K562 (cell line): ENCODE measurements around the gene IFT52. TPM values are rescaled to one million over a fixed set of nuclear protein-coding genes. Genes with fewer than 3 reads are reported as not detected.
A peak's percentile ranks its signal among the peaks of the same experiment; 100 is the strongest.

Experiments used
- ATAC-seq: fragments of 200-7000 bp; cut with Tn5 transposase; 3 replicates; pipeline ENCODE4 v1.9.1; 2020; ENCODE audit warnings: moderate library complexity
- BruUV-seq: library from RNA; stranded (reverse); fragments of 400-500 nt; replicated peaks from 2 replicates; lab custom pipeline; 2021; lab: Mats Ljungman, UMichigan
- CTCF ChIA-PET: fragments of 300-600 bp; formaldehyde crosslinking; extraction: SDS; loops from one replicate; lab custom pipeline; 2021; ENCODE audit warnings: low intra/inter-chr PET ratio; lab: Yijun Ruan, JAX
- POLR2A ChIA-PET: fragments of 300-600, 350-650 bp; sonication (Branson Sonifier 250); formaldehyde crosslinking; extraction: SDS; loops from one replicate; lab custom pipeline; 2021; ENCODE audit warnings: antibody characterized with exemption, inconsistent platforms; lab: Yijun Ruan, JAX
- DNase-seq, 4 experiments: peaks; one replicate each; pipeline versions ENCODE4 v3.0.0 to v3.0.0-alpha.2; 2011 to 2018; ENCODE audit warnings: low spot score in 3 of 4, mixed read lengths in 3 of 4; ENCODE audit errors: extremely low read depth in 1 of 4
- FAIRE-seq: peaks from 2 replicates; lab custom pipeline; 2011; peaks lifted over from hg19 to GRCh38; lab: Jason Lieb, UNC
- H2AFZ ChIP-seq: 2 replicates; pipeline ENCODE4 v1.6.0; 2011; ENCODE audit warnings: low read depth, low read length, control low read depth, inconsistent platforms
- H3K27ac ChIP-seq: fragments of 200-600 bp; 3 replicates; pipeline ENCODE4 v1.8.0; 2011; ENCODE audit warnings: low read depth, mild to moderate bottlenecking, control low read depth, inconsistent platforms, low read length, moderate library complexity, mixed read lengths; ENCODE audit errors: extremely low read depth
- H3K27me3 ChIP-seq, 2 experiments: fragments of 300-600 bp in 1 of 2; 2 replicates in 1 of 2; 3 replicates in 1 of 2; pipeline versions ENCODE4 v1.6.0 to v1.8.0; 2011; ENCODE audit warnings: inconsistent platforms in 2 of 2, low read length in 2 of 2, mild to moderate bottlenecking in 1 of 2, mixed read lengths in 1 of 2, moderate library complexity in 1 of 2; ENCODE audit not compliant: control insufficient read depth in 2 of 2, insufficient read depth in 2 of 2
- H3K36me3 ChIP-seq: fragments of 300-600 bp; 3 replicates; pipeline ENCODE4 v1.8.0; 2011; ENCODE audit warnings: mild to moderate bottlenecking, low read length, inconsistent platforms; ENCODE audit not compliant: control insufficient read depth, insufficient read depth
- H3K4me1 ChIP-seq, 2 experiments: fragments of 200-600 bp in 1 of 2; replicated peaks in 1 of 2; 2 replicates in 1 of 2; 3 replicates in 1 of 2; pipeline versions ENCODE4 v1.5.1 to v1.8.0; 2011; ENCODE audit warnings: inconsistent platforms in 2 of 2, low read length in 2 of 2, mild to moderate bottlenecking in 1 of 2, mixed read lengths in 1 of 2, moderate library complexity in 1 of 2; ENCODE audit not compliant: control insufficient read depth in 2 of 2, insufficient read depth in 2 of 2
- H3K4me2 ChIP-seq: 2 replicates; pipeline ENCODE4 v1.6.1; 2011; ENCODE audit warnings: low read length, control low read depth, inconsistent platforms, mixed read lengths; ENCODE audit not compliant: insufficient read depth
- H3K4me3 ChIP-seq: fragments of 200-600 bp; sonication (generic), shearing (Covaris generic); 2 replicates; pipeline ENCODE4 v1.5.1; 2016; ENCODE audit warnings: control low read depth, inconsistent platforms
- H3K79me2 ChIP-seq: fragments of 200-600 bp; 3 replicates; pipeline ENCODE4 v1.8.0; 2011; ENCODE audit warnings: low read length, inconsistent platforms; ENCODE audit not compliant: control insufficient read depth, insufficient read depth
- H3K9ac ChIP-seq, 2 experiments: 2 replicates each; pipeline versions ENCODE4 v1.6.0 to v1.6.1; 2011; ENCODE audit warnings: low read depth in 2 of 2, low read length in 2 of 2, control low read depth in 1 of 2, inconsistent platforms in 1 of 2, mild to moderate bottlenecking in 1 of 2, mixed read lengths in 1 of 2; ENCODE audit not compliant: insufficient read depth in 1 of 2
- H3K9me1 ChIP-seq: one replicate; pipeline ENCODE4 v1.6.0; 2011; ENCODE audit warnings: inconsistent platforms, mild to moderate bottlenecking, low read length, moderate library complexity; ENCODE audit not compliant: control insufficient read depth, insufficient read depth
- H3K9me3 ChIP-seq: replicated peaks from 2 replicates; pipeline ENCODE4 v1.5.1; 2011; ENCODE audit warnings: low read depth, low read length, inconsistent platforms; ENCODE audit not compliant: control insufficient read depth, insufficient read depth
- H4K20me1 ChIP-seq: replicated peaks from 2 replicates; pipeline ENCODE4 v1.6.1; 2011; ENCODE audit warnings: low read length, inconsistent platforms, mixed read lengths; ENCODE audit not compliant: control insufficient read depth, insufficient read depth
- CBX1 ChIP-seq: sonication (generic); IDR thresholded peaks from 2 replicates; pipeline ENCODE4 v1.6.1; 2016; ENCODE audit warnings: antibody characterized with exemption, low read depth, mild to moderate bottlenecking
- HNRNPK ChIP-seq: fragments of 200-400 bp; formaldehyde crosslinking; IDR thresholded peaks from one replicate; pipeline ENCODE4 v1.6.1; 2018; ENCODE audit warnings: mild to moderate bottlenecking, low read depth, low read length; ENCODE audit not compliant: poor library complexity, severe bottlenecking
- ILK ChIP-seq: fragments of 450-650 bp; IDR thresholded peaks from 2 replicates; pipeline ENCODE4 v1.6.1; 2016; ENCODE audit warnings: missing genetic modification characterization, low read depth, mild to moderate bottlenecking, missing compliant biosample characterization, moderate library complexity, borderline replicate concordance
- KLF10 ChIP-seq: fragments of 250-450 bp; sonication (Bioruptor Pico); IDR thresholded peaks from 2 replicates; pipeline ENCODE4 v1.6.1; 2021; ENCODE audit warnings: matching md5 sums
- MTF1 ChIP-seq: fragments of 250-450 bp; sonication (Bioruptor Pico); IDR thresholded peaks from 2 replicates; pipeline ENCODE4 v1.9.0; 2021; ENCODE audit warnings: moderate library complexity, mild to moderate bottlenecking, inconsistent platforms, borderline replicate concordance
- NFRKB ChIP-seq: fragments of 450-650 bp; IDR thresholded peaks from 2 replicates; pipeline ENCODE4 v1.6.1; 2016; ENCODE audit warnings: low read depth
- PHB ChIP-seq: fragments of 250-450 bp; sonication (Bioruptor Pico); IDR thresholded peaks from 2 replicates; pipeline ENCODE4 v1.5.0; 2021
- PREB ChIP-seq: sonication (generic); formaldehyde crosslinking; IDR thresholded peaks from 2 replicates; pipeline ENCODE4 v1.8.1; 2023; ENCODE audit warnings: mild to moderate bottlenecking, missing genetic modification reagents
- RNF2 ChIP-seq: sonication (generic); IDR thresholded peaks from 2 replicates; pipeline ENCODE4 v1.6.1; 2016
- SAP30 ChIP-seq: fragments of 200-600 bp; sonication (generic); IDR thresholded peaks from 2 replicates; pipeline ENCODE4 v1.6.1; 2012; ENCODE audit warnings: borderline replicate concordance, low read depth, mild to moderate bottlenecking, moderate library complexity, low read length, control low read depth, inconsistent platforms; ENCODE audit not compliant: insufficient read depth, poor library complexity, severe bottlenecking
- SMARCC2 ChIP-seq: fragments of 450-650 bp; IDR thresholded peaks from 2 replicates; pipeline ENCODE4 v1.6.1; 2017; ENCODE audit warnings: antibody characterized with exemption, moderate library complexity, mild to moderate bottlenecking, low read depth
- SMC3 ChIP-seq: conservative IDR thresholded peaks from 2 replicates; pipeline ENCODE4 v1.6.1; 2011; ENCODE audit warnings: low read depth, low read length, improper control_type of control experiment; ENCODE audit not compliant: insufficient read depth
- STAT5B ChIP-seq: fragments of 250-450 bp; sonication (Bioruptor Pico); IDR thresholded peaks from 2 replicates; pipeline ENCODE4 v1.8.0; 2021; ENCODE audit warnings: mild to moderate bottlenecking, inconsistent platforms
- THAP7 ChIP-seq: fragments of 250-450 bp; sonication (Bioruptor Pico); IDR thresholded peaks from 2 replicates; pipeline ENCODE4 v1.5.0; 2021
- ZNF124 ChIP-seq: sonication (generic); formaldehyde crosslinking; IDR thresholded peaks from 2 replicates; pipeline ENCODE4 v1.8.1; 2022; ENCODE audit warnings: missing genetic modification reagents
- ZNF232 ChIP-seq: sonication (generic); formaldehyde crosslinking; IDR thresholded peaks from 2 replicates; pipeline ENCODE4 v1.8.0; 2022; ENCODE audit warnings: mild to moderate bottlenecking, missing genetic modification reagents
- ZNF436 ChIP-seq: fragments of 250-450, 450-650 bp; sonication (Bioruptor Pico); formaldehyde crosslinking; IDR thresholded peaks from 2 replicates; pipeline ENCODE4 v1.7.0; 2020; ENCODE audit warnings: mild to moderate bottlenecking
- ZNF584 ChIP-seq: fragments of 200-800 bp; sonication (Bioruptor generic); IDR thresholded peaks from 2 replicates; pipeline ENCODE4 v1.6.1; 2016; ENCODE audit warnings: low read depth, mild to moderate bottlenecking, missing genetic modification characterization, missing compliant biosample characterization
- ZSCAN29 ChIP-seq: fragments of 450-650 bp; IDR thresholded peaks from 2 replicates; pipeline ENCODE4 v1.6.1; 2017
- WGBS: fragments of 100-300 bp; shearing (Covaris generic); methylation state at CpG from one replicate; pipeline ENCODE4 v1.1.6; 2016; ENCODE audit warnings: low coverage, mixed read lengths; ENCODE audit not compliant: insufficient coverage; ENCODE audit errors: missing lambda C conversion rate; 5-methylcytosine and 5-hydroxymethylcytosine counted together
- in situ Hi-C: fragments of 300-500 bp; cut with MboI; formaldehyde crosslinking; loops from 4 replicates; pipeline ENCODE4 v1.15.0; 2018; ENCODE audit warnings: inconsistent platforms, mixed read lengths
- intact Hi-C: fragments of 100-400 bp; cut with micrococcal nuclease; formaldehyde crosslinking; loops from 2 replicates; pipeline ENCODE4 v1.14.2; 2022
- polyA plus RNA-seq, 8 experiments: library from polyadenylated mRNA; depleted of rRNA in 4 of 8; stranded (reverse) in 5 of 8; unstranded in 3 of 8; fragments of >200 nt; fragmentation: Nextera tagmentation in 2 of 8; fragmentation: Illumina TruSeq in 1 of 8; extraction: Ambion mirVana in 2 of 8; extraction: Trizol in 1 of 8; gene quantifications; 2 replicates each; pipeline versions ENCODE4 v1.2.1 to v1.2.3, GENCODE V29; 2011 to 2014; ENCODE audit warnings: inconsistent platforms in 1 of 8, missing spikeins in 1 of 8
- total RNA-seq, 7 experiments: library from RNA; depleted of rRNA in 6 of 7; stranded (reverse); fragments of >200 nt in 6 of 7; fragmentation: Illumina TruSeq in 2 of 7; extraction: Trizol in 2 of 7; gene quantifications; 2 replicates each; pipeline versions ENCODE4 v1.2.1 to v1.2.3, GENCODE V29; 2011 to 2021; ENCODE audit warnings: low replicate concordance in 1 of 7

The IFT52 gene
- total and polyA plus RNA-seq, 9 of the 15 experiments (the other 6 are each of a cell fraction or from before 2014, with no cell fraction given): 11.0 to 31.4 (median 20.4) TPM

GRCh38 chr20:43690943-43691598 lies 100.3 kb downstream of the IFT52 start:
- H3K4me1 ChIP-seq: peaks cover 17 to 23% of the 10 kb centered on the region in 2 experiments; a peak in 4 of 5 replicates
- in situ Hi-C loops: loop anchor here (10.0 kb wide), 1 partner anchor 236 kb away; the partner anchor contains the start of gene SRSF6
- peaks cover 80% of the 10 kb centered on the region for H3K36me3 ChIP-seq
- H3K9ac ChIP-seq: no peak overlapping the region
- H3K79me2 ChIP-seq: no peaks in the 10 kb centered on the region; the same call in 2 of the 3 replicates
- no peak overlapping the region for H3K4me3 ChIP-seq
- ChIA-PET POLR2A (interaction anchor here (0.6 kb wide), 1 partner anchor 249 kb away, joined by 3 read pairs; no protein-coding TSS in a partner anchor), CTCF (interaction anchor here (0.8 to 3.2 kb wide), 3 partner anchors 119 to 242 kb away, joined by 7 to 35 read pairs (median 24); no protein-coding TSS in a partner anchor)
- H3K4me2 ChIP-seq: no peak overlapping the region; the same call in 1 of the 2 replicates
- BruUV-seq: no TSS peak
- H4K20me1 ChIP-seq: peaks cover 13% of the 10 kb centered on the region; the same call in 1 of the 2 replicates
- FAIRE-seq: peak; percentile 100
- H3K27ac ChIP-seq: 0 out of 3 replicates have a peak overlapping the region, but pooled peaks have one; percentile 37
- no peak overlapping the region for H2AFZ ChIP-seq
- peak; percentile 95 for ATAC-seq
- peak; percentile 64 to 95 (median 76) for DNase-seq
- no peaks in the 10 kb centered on the region for H3K9me1 ChIP-seq
- 27% methylated on average over 9 of the region's 9 CpGs for WGBS
- no peaks in the 10 kb centered on the region for H3K27me3 ChIP-seq
- intact Hi-C loops: loop anchor here (1.0 to 2.0 kb wide), 2 partner anchors 14 to 120 kb away; no protein-coding TSS in a partner anchor
- no peaks in the 10 kb centered on the region for H3K9me3 ChIP-seq
- TF ChIP-seq ZNF436 (CRISPR knock-in tag) (no peak), PHB (no peak), RNF2 (peak; percentile 75), SMARCC2 (peak; percentile 56; the same call in 1 of the 2 replicates), MTF1 (no peak), ILK (tag) (no peak), ZNF124 (CRISPR knock-in tag) (no peak), SAP30 (no peak), STAT5B (no peak), CBX1 (no peak), ZNF232 (CRISPR knock-in tag) (no peak), THAP7 (CRISPR knock-in tag) (no peak), NFRKB (no peak), KLF10 (CRISPR knock-in tag) (no peak), ZNF584 (CRISPR knock-in tag) (peak; percentile 53; the same call in 1 of the 2 replicates), HNRNPK (no peak), SMC3 (no peak), ZSCAN29 (no peak), PREB (CRISPR knock-in tag) (no peak)
